K562 (cell line): ENCODE measurements around the gene GAPT. TPM values are rescaled to one million over a fixed set of nuclear protein-coding genes. Genes with fewer than 3 reads are reported as not detected.

Source experiments
- ATAC-seq: fragments of 200-7000 bp; cut with Tn5 transposase; 3 replicates; pipeline ENCODE4 v1.9.1; 2020; ENCODE audit warnings: moderate library complexity
- BruUV-seq: library from RNA; stranded (reverse); fragments of 400-500 nt; replicated peaks from 2 replicates; lab custom pipeline; 2021; lab: Mats Ljungman, UMichigan
- CTCF ChIA-PET: fragments of 300-600 bp; formaldehyde crosslinking; extraction: SDS; loops from one replicate; lab custom pipeline; 2021; ENCODE audit warnings: low intra/inter-chr PET ratio; lab: Yijun Ruan, JAX
- POLR2A ChIA-PET: fragments of 300-600, 350-650 bp; sonication (Branson Sonifier 250); formaldehyde crosslinking; extraction: SDS; loops from one replicate; lab custom pipeline; 2021; ENCODE audit warnings: antibody characterized with exemption, inconsistent platforms; lab: Yijun Ruan, JAX
- DNase-seq, 4 experiments: peaks; one replicate each; pipeline versions ENCODE4 v3.0.0 to v3.0.0-alpha.2; 2011 to 2018; ENCODE audit warnings: low spot score in 3 of 4, mixed read lengths in 3 of 4; ENCODE audit errors: extremely low read depth in 1 of 4
- FAIRE-seq: peaks from 2 replicates; lab custom pipeline; 2011; peaks lifted over from hg19 to GRCh38; lab: Jason Lieb, UNC
- H2AFZ ChIP-seq: 2 replicates; pipeline ENCODE4 v1.6.0; 2011; ENCODE audit warnings: low read depth, low read length, control low read depth, inconsistent platforms
- H3K27ac ChIP-seq: fragments of 200-600 bp; 3 replicates; pipeline ENCODE4 v1.8.0; 2011; ENCODE audit warnings: low read depth, mild to moderate bottlenecking, control low read depth, inconsistent platforms, low read length, moderate library complexity, mixed read lengths; ENCODE audit errors: extremely low read depth
- H3K27me3 ChIP-seq, 2 experiments: fragments of 300-600 bp in 1 of 2; 2 replicates in 1 of 2; 3 replicates in 1 of 2; pipeline versions ENCODE4 v1.6.0 to v1.8.0; 2011; ENCODE audit warnings: inconsistent platforms in 2 of 2, low read length in 2 of 2, mild to moderate bottlenecking in 1 of 2, mixed read lengths in 1 of 2, moderate library complexity in 1 of 2; ENCODE audit not compliant: control insufficient read depth in 2 of 2, insufficient read depth in 2 of 2
- H3K36me3 ChIP-seq: fragments of 300-600 bp; 3 replicates; pipeline ENCODE4 v1.8.0; 2011; ENCODE audit warnings: mild to moderate bottlenecking, low read length, inconsistent platforms; ENCODE audit not compliant: control insufficient read depth, insufficient read depth
- H3K4me1 ChIP-seq, 2 experiments: fragments of 200-600 bp in 1 of 2; replicated peaks in 1 of 2; 2 replicates in 1 of 2; 3 replicates in 1 of 2; pipeline versions ENCODE4 v1.5.1 to v1.8.0; 2011; ENCODE audit warnings: inconsistent platforms in 2 of 2, low read length in 2 of 2, mild to moderate bottlenecking in 1 of 2, mixed read lengths in 1 of 2, moderate library complexity in 1 of 2; ENCODE audit not compliant: control insufficient read depth in 2 of 2, insufficient read depth in 2 of 2
- H3K4me2 ChIP-seq: 2 replicates; pipeline ENCODE4 v1.6.1; 2011; ENCODE audit warnings: low read length, control low read depth, inconsistent platforms, mixed read lengths; ENCODE audit not compliant: insufficient read depth
- H3K4me3 ChIP-seq: fragments of 200-600 bp; sonication (generic), shearing (Covaris generic); 2 replicates; pipeline ENCODE4 v1.5.1; 2016; ENCODE audit warnings: control low read depth, inconsistent platforms
- H3K79me2 ChIP-seq: fragments of 200-600 bp; 3 replicates; pipeline ENCODE4 v1.8.0; 2011; ENCODE audit warnings: low read length, inconsistent platforms; ENCODE audit not compliant: control insufficient read depth, insufficient read depth
- H3K9ac ChIP-seq, 2 experiments: 2 replicates each; pipeline versions ENCODE4 v1.6.0 to v1.6.1; 2011; ENCODE audit warnings: low read depth in 2 of 2, low read length in 2 of 2, control low read depth in 1 of 2, inconsistent platforms in 1 of 2, mild to moderate bottlenecking in 1 of 2, mixed read lengths in 1 of 2; ENCODE audit not compliant: insufficient read depth in 1 of 2
- H3K9me1 ChIP-seq: one replicate; pipeline ENCODE4 v1.6.0; 2011; ENCODE audit warnings: inconsistent platforms, mild to moderate bottlenecking, low read length, moderate library complexity; ENCODE audit not compliant: control insufficient read depth, insufficient read depth
- H3K9me3 ChIP-seq: replicated peaks from 2 replicates; pipeline ENCODE4 v1.5.1; 2011; ENCODE audit warnings: low read depth, low read length, inconsistent platforms; ENCODE audit not compliant: control insufficient read depth, insufficient read depth
- H4K20me1 ChIP-seq: replicated peaks from 2 replicates; pipeline ENCODE4 v1.6.1; 2011; ENCODE audit warnings: low read length, inconsistent platforms, mixed read lengths; ENCODE audit not compliant: control insufficient read depth, insufficient read depth
- CHCHD3 ChIP-seq: fragments of 250-450 bp; sonication (Bioruptor Pico); IDR thresholded peaks from 2 replicates; pipeline ENCODE4 v2.1.2; 2022; ENCODE audit warnings: mild to moderate bottlenecking
- CREM ChIP-seq: IDR thresholded peaks from 2 replicates; pipeline ENCODE4 v1.6.1; 2014; ENCODE audit warnings: antibody characterized with exemption, low read depth
- E2F8 ChIP-seq: fragments of 450-650 bp; IDR thresholded peaks from 2 replicates; pipeline ENCODE4 v1.7.1; 2018; ENCODE audit warnings: mild to moderate bottlenecking, low read depth; ENCODE audit not compliant: partially characterized antibody
- GATA2 ChIP-seq: sonication (generic); formaldehyde crosslinking; IDR thresholded peaks from 2 replicates; pipeline ENCODE4 v1.4.0; 2020; ENCODE audit warnings: mild to moderate bottlenecking, missing genetic modification reagents
- HOMEZ ChIP-seq: fragments of 250-450 bp; sonication (Bioruptor Pico); IDR thresholded peaks from 2 replicates; pipeline ENCODE4 v1.4.0; 2020; ENCODE audit warnings: mild to moderate bottlenecking, moderate library complexity
- NBN ChIP-seq: fragments of 450-650 bp; IDR thresholded peaks from 2 replicates; pipeline ENCODE4 v1.6.1; 2016; ENCODE audit warnings: low read depth, mild to moderate bottlenecking
- POLR3G ChIP-seq: IDR thresholded peaks from 2 replicates; pipeline ENCODE4 v1.6.1; 2011; ENCODE audit not compliant: insufficient read length, insufficient replicate concordance; ENCODE audit errors: extremely low read depth
- RBM17 ChIP-seq: fragments of 200-400 bp; formaldehyde crosslinking; IDR thresholded peaks from 2 replicates; pipeline ENCODE4 v1.6.1; 2017; ENCODE audit warnings: low read depth, mild to moderate bottlenecking, low read length, borderline replicate concordance
- ZBTB7A ChIP-seq: IDR thresholded peaks from 2 replicates; pipeline ENCODE4 v1.6.1; 2011; ENCODE audit warnings: low read depth, mild to moderate bottlenecking, low read length, moderate library complexity, borderline replicate concordance; ENCODE audit not compliant: control insufficient read depth
- ZNF277 ChIP-seq: fragments of 250-450 bp; sonication (Bioruptor Pico); IDR thresholded peaks from 2 replicates; pipeline ENCODE4 v1.8.0; 2022; ENCODE audit warnings: inconsistent platforms, mild to moderate bottlenecking, moderate library complexity, borderline replicate concordance
- ZNF449 ChIP-seq: fragments of 250-450 bp; sonication (Bioruptor Pico); IDR thresholded peaks from 2 replicates; pipeline ENCODE4 v1.8.0; 2022; ENCODE audit warnings: moderate library complexity, mild to moderate bottlenecking, inconsistent platforms
- ZNF766 ChIP-seq: fragments of 200-800 bp; sonication (Bioruptor generic); conservative IDR thresholded peaks from 2 replicates; pipeline ENCODE4 v1.6.1; 2016; ENCODE audit warnings: missing genetic modification characterization, missing compliant biosample characterization
- in situ Hi-C: fragments of 300-500 bp; cut with MboI; formaldehyde crosslinking; loops from 4 replicates; pipeline ENCODE4 v1.15.0; 2018; ENCODE audit warnings: inconsistent platforms, mixed read lengths
- intact Hi-C: fragments of 100-400 bp; cut with micrococcal nuclease; formaldehyde crosslinking; loops from 2 replicates; pipeline ENCODE4 v1.14.2; 2022
- polyA plus RNA-seq, 8 experiments: library from polyadenylated mRNA; depleted of rRNA in 4 of 8; stranded (reverse) in 5 of 8; unstranded in 3 of 8; fragments of >200 nt; fragmentation: Nextera tagmentation in 2 of 8; fragmentation: Illumina TruSeq in 1 of 8; extraction: Ambion mirVana in 2 of 8; extraction: Trizol in 1 of 8; gene quantifications; 2 replicates each; pipeline versions ENCODE4 v1.2.1 to v1.2.3, GENCODE V29; 2011 to 2014; ENCODE audit warnings: inconsistent platforms in 1 of 8, missing spikeins in 1 of 8
- total RNA-seq, 7 experiments: library from RNA; depleted of rRNA in 6 of 7; stranded (reverse); fragments of >200 nt in 6 of 7; fragmentation: Illumina TruSeq in 2 of 7; extraction: Trizol in 2 of 7; gene quantifications; 2 replicates each; pipeline versions ENCODE4 v1.2.1 to v1.2.3, GENCODE V29; 2011 to 2021; ENCODE audit warnings: low replicate concordance in 1 of 7

Gene GAPT
- total and polyA plus RNA-seq, 9 of the 15 experiments (the other 6 are each of a cell fraction or from before 2014, with no cell fraction given), result not detected

- ATAC-seq (no peak), FAIRE-seq (no peak), DNase-seq (no peak)
- POLR2A ChIA-PET, result no interaction called here
- no peaks in the 10 kb centered on the region for H3K27me3 ChIP-seq
- TF ChIP-seq ZNF766 (CRISPR knock-in tag), result no peak
- no peak for TF ChIP-seq CHCHD3
- no peak for TF ChIP-seq HOMEZ (CRISPR knock-in tag)
- TF ChIP-seq GATA2 (CRISPR knock-in tag), result no peak
- no peak for TF ChIP-seq POLR3G
- TF ChIP-seq ZBTB7A, result no peak
- TF ChIP-seq CREM, result no peak
- no peak for TF ChIP-seq NBN
- TF ChIP-seq ZNF277 (CRISPR knock-in tag), result no peak
- no peak for TF ChIP-seq RBM17
- no peak for TF ChIP-seq ZNF449
- no peak for TF ChIP-seq E2F8
- H4K20me1 ChIP-seq, result no peaks in the 10 kb centered on the region
- CTCF ChIA-PET, result no interaction called here
- H2AFZ ChIP-seq, result no peak overlapping the region
- BruUV-seq, result no TSS peak
- in situ Hi-C loops, result no loop called here
- H3K36me3 ChIP-seq, result no peaks in the 10 kb centered on the region
- intact Hi-C loops, result no loop called here
- H3K9me3 ChIP-seq, result no peaks in the 10 kb centered on the region
- H3K9ac ChIP-seq, result no peak overlapping the region
- no peaks in the 10 kb centered on the region for H3K4me1 ChIP-seq
- H3K27ac ChIP-seq, result no peak overlapping the region
- H3K4me3 ChIP-seq, result no peak overlapping the region
- no peaks in the 10 kb centered on the region for H3K79me2 ChIP-seq
- no peaks in the 10 kb centered on the region for H3K9me1 ChIP-seq
- no peak overlapping the region for H3K4me2 ChIP-seq
Observed at GRCh38 chr5:58545912-58546311, 54.7 kb downstream of the GAPT start.
